Gastroesophageal sphincter (tissue), 3 donors: ENCODE data around the gene ZBTB20.

ENCODE experiments used
- CTCF ChIP-seq, 4 experiments: fragments of 200-600 bp in 2 of 4; fragments of 450-650 bp in 2 of 4; sonication (generic) in 1 of 4; IDR thresholded peaks; one replicate each; pipeline ENCODE4 v1.5.1; 2017 to 2019; ENCODE audit warnings: antibody characterized with exemption in 4 of 4, mild to moderate bottlenecking in 2 of 4, moderate library complexity in 2 of 4
- EP300 ChIP-seq: sonication (generic); formaldehyde crosslinking; IDR thresholded peaks from one replicate; pipeline ENCODE4 v1.6.1; 2017; ENCODE audit warnings: antibody characterized with exemption, mild to moderate bottlenecking
- POLR2A ChIP-seq, 2 donors: fragments of 450-650 bp; IDR thresholded peaks; one replicate each; pipeline ENCODE4 v1.6.1; 2017; ENCODE audit warnings: antibody characterized with exemption in 2 of 2, mild to moderate bottlenecking in 2 of 2, moderate library complexity in 1 of 2
- POLR2AphosphoS5 ChIP-seq: sonication (generic); formaldehyde crosslinking; IDR thresholded peaks from one replicate; pipeline ENCODE4 v1.6.1; 2017; ENCODE audit warnings: antibody characterized with exemption

- no peak for TF ChIP-seq EP300
- TF ChIP-seq POLR2A (IDR thresholded peaks at IDR 0.05): no peak
- TF ChIP-seq CTCF (IDR thresholded peaks at IDR 0.05): no peak
- TF ChIP-seq POLR2AphosphoS5: no peak
Observed at GRCh38 chr3:114718071-114718897, 428.8 kb downstream of the ZBTB20 start.
